HEK293 (cell line): ENCODE data around the gene PTBP2.

Source experiments
- CTCF ChIA-PET: fragments of 350-600 bp; formaldehyde crosslinking; extraction: SDS; loops from one replicate; lab custom pipeline; 2021; ENCODE audit warnings: antibody characterized with exemption; lab: Yijun Ruan, JAX
- POLR2A ChIA-PET: fragments of 300-600 bp; formaldehyde crosslinking; extraction: SDS; loops from one replicate; lab custom pipeline; 2020; ENCODE audit warnings: antibody characterized with exemption, inconsistent platforms; lab: Yijun Ruan, JAX
- H3K27ac ChIP-seq: fragments of 200-500 bp; sonication (Bioruptor generic); 2 replicates; pipeline ENCODE4 v1.5.1; 2014; ENCODE audit warnings: low read depth, low read length, control low read depth, inconsistent platforms; ENCODE audit errors: extremely low read depth
- H3K36me3 ChIP-seq, 2 experiments: fragments of 200-500 bp in 1 of 2; sonication (Bioruptor generic) in 1 of 2; 1 replicate in 1 of 2; 2 replicates in 1 of 2; pipeline ENCODE4 v1.5.1; 2014 to 2017; ENCODE audit warnings: inconsistent platforms in 2 of 2, low read length in 2 of 2; ENCODE audit not compliant: control insufficient read depth in 2 of 2, insufficient read depth in 1 of 2
- H3K4me1 ChIP-seq: fragments of 200-500 bp; sonication (Bioruptor generic); 2 replicates; pipeline ENCODE4 v1.5.1; 2014; ENCODE audit warnings: mild to moderate bottlenecking, low read length, inconsistent platforms; ENCODE audit not compliant: control insufficient read depth, insufficient read depth
- H3K4me3 ChIP-seq: 2 replicates; pipeline ENCODE4 v1.5.1; 2011; ENCODE audit warnings: low read depth, mild to moderate bottlenecking, control low read depth, low read length, moderate library complexity
- H3K9me3 ChIP-seq: fragments of 200-500 bp; sonication (Bioruptor generic); 2 replicates; pipeline ENCODE4 v1.5.1; 2014; ENCODE audit warnings: low read depth, low read length, inconsistent platforms; ENCODE audit not compliant: control insufficient read depth, insufficient read depth
- ATF2 ChIP-seq: fragments of 450-650 bp; formaldehyde crosslinking; IDR thresholded peaks from 2 replicates; pipeline ENCODE4 v1.5.1; 2016; ENCODE audit warnings: missing biosample characterization, missing genetic modification characterization, low read depth
- GFI1B ChIP-seq: fragments of 450-650 bp; formaldehyde crosslinking; IDR thresholded peaks from 2 replicates; pipeline ENCODE4 v1.5.1; 2016; ENCODE audit warnings: missing biosample characterization, missing genetic modification characterization
- GLI4 ChIP-seq: fragments of 450-650 bp; formaldehyde crosslinking; IDR thresholded peaks from 2 replicates; pipeline ENCODE4 v1.5.1; 2016; ENCODE audit warnings: missing biosample characterization, missing genetic modification characterization
- KLF1 ChIP-seq: fragments of 450-650 bp; formaldehyde crosslinking; IDR thresholded peaks from 2 replicates; pipeline ENCODE4 v1.5.1; 2016; ENCODE audit warnings: missing biosample characterization, missing genetic modification characterization
- KLF10 ChIP-seq: fragments of 450-650 bp; IDR thresholded peaks from 2 replicates; pipeline ENCODE4 v1.5.1; 2018; ENCODE audit warnings: missing biosample characterization, mild to moderate bottlenecking, missing genetic modification characterization
- PRDM4 ChIP-seq: fragments of 450-650 bp; formaldehyde crosslinking; IDR thresholded peaks from 2 replicates; pipeline ENCODE4 v1.5.1; 2017; ENCODE audit warnings: missing biosample characterization, missing genetic modification characterization
- ZBTB48 ChIP-seq: fragments of 450-650 bp; formaldehyde crosslinking; IDR thresholded peaks from 2 replicates; pipeline ENCODE4 v1.5.1; 2016; ENCODE audit warnings: missing biosample characterization, missing genetic modification characterization
- ZNF114 ChIP-seq: fragments of 450-650 bp; formaldehyde crosslinking; IDR thresholded peaks from 2 replicates; pipeline ENCODE4 v1.5.0; 2017; ENCODE audit warnings: missing biosample characterization, missing genetic modification characterization
- ZNF132 ChIP-seq: fragments of 450-650 bp; formaldehyde crosslinking; IDR thresholded peaks from 2 replicates; pipeline ENCODE4 v1.5.1; 2017; ENCODE audit warnings: missing biosample characterization, missing genetic modification characterization, borderline replicate concordance
- ZNF214 ChIP-seq: fragments of 450-650 bp; formaldehyde crosslinking; IDR thresholded peaks from 2 replicates; pipeline ENCODE4 v1.5.1; 2017; ENCODE audit warnings: missing biosample characterization, mild to moderate bottlenecking, missing genetic modification characterization, borderline replicate concordance
- ZNF311 ChIP-seq: fragments of 450-650 bp; formaldehyde crosslinking; IDR thresholded peaks from 2 replicates; pipeline ENCODE4 v1.5.1; 2017; ENCODE audit warnings: missing biosample characterization, missing genetic modification characterization, borderline replicate concordance
- ZNF324 ChIP-seq: fragments of 450-650 bp; formaldehyde crosslinking; IDR thresholded peaks from 2 replicates; pipeline ENCODE4 v1.5.1; 2016; ENCODE audit warnings: missing biosample characterization, missing genetic modification characterization
- ZNF350 ChIP-seq: fragments of 450-650 bp; formaldehyde crosslinking; IDR thresholded peaks from 2 replicates; pipeline ENCODE4 v1.5.0; 2017; ENCODE audit warnings: missing biosample characterization, mild to moderate bottlenecking, missing genetic modification characterization
- ZNF366 ChIP-seq: fragments of 450-650 bp; formaldehyde crosslinking; conservative IDR thresholded peaks from 2 replicates; pipeline ENCODE4 v1.5.1; 2016; ENCODE audit warnings: missing biosample characterization, missing genetic modification characterization
- ZNF37A ChIP-seq: fragments of 450-650 bp; IDR thresholded peaks from 2 replicates; pipeline ENCODE4 v1.5.1; 2018; ENCODE audit warnings: missing biosample characterization, missing genetic modification characterization
- ZNF394 ChIP-seq: fragments of 450-650 bp; formaldehyde crosslinking; IDR thresholded peaks from 2 replicates; pipeline ENCODE4 v1.5.1; 2016; ENCODE audit warnings: missing biosample characterization, missing genetic modification characterization, mild to moderate bottlenecking, moderate library complexity, borderline replicate concordance
- ZNF433 ChIP-seq: fragments of 450-650 bp; formaldehyde crosslinking; IDR thresholded peaks from 2 replicates; pipeline ENCODE4 v1.5.1; 2016; ENCODE audit warnings: missing biosample characterization, missing genetic modification characterization, low read depth
- ZNF501 ChIP-seq: fragments of 450-650 bp; formaldehyde crosslinking; IDR thresholded peaks from 2 replicates; pipeline ENCODE4 v1.5.1; 2016; ENCODE audit warnings: missing biosample characterization, missing genetic modification characterization
- ZNF558 ChIP-seq: fragments of 450-650 bp; formaldehyde crosslinking; IDR thresholded peaks from 2 replicates; pipeline ENCODE4 v1.5.1; 2016; ENCODE audit warnings: missing biosample characterization, missing genetic modification characterization
- ZNF585B ChIP-seq: fragments of 450-650 bp; formaldehyde crosslinking; IDR thresholded peaks from 2 replicates; pipeline ENCODE4 v1.5.1; 2016; ENCODE audit warnings: missing biosample characterization, missing genetic modification characterization
- ZNF629 ChIP-seq: fragments of 450-650 bp; formaldehyde crosslinking; IDR thresholded peaks from 2 replicates; pipeline ENCODE4 v1.5.1; 2017; ENCODE audit warnings: missing biosample characterization, missing genetic modification characterization
- ZNF654 ChIP-seq: fragments of 450-650 bp; formaldehyde crosslinking; IDR thresholded peaks from 2 replicates; pipeline ENCODE4 v1.5.1; 2016; ENCODE audit warnings: low read depth, missing biosample characterization, missing genetic modification characterization
- ZNF658 ChIP-seq: fragments of 450-650 bp; formaldehyde crosslinking; IDR thresholded peaks from 2 replicates; pipeline ENCODE4; 2016; ENCODE audit warnings: missing biosample characterization, missing genetic modification characterization
- ZNF692 ChIP-seq: fragments of 450-650 bp; formaldehyde crosslinking; IDR thresholded peaks from 2 replicates; pipeline ENCODE4 v1.5.1; 2016; ENCODE audit warnings: missing biosample characterization, missing genetic modification characterization
- ZNF747 ChIP-seq: fragments of 450-650 bp; formaldehyde crosslinking; IDR thresholded peaks from 2 replicates; pipeline ENCODE4 v1.5.1; 2016; ENCODE audit warnings: missing biosample characterization, missing genetic modification characterization
- ZSCAN16 ChIP-seq: fragments of 450-650 bp; formaldehyde crosslinking; IDR thresholded peaks from 2 replicates; pipeline ENCODE4 v1.5.1; 2016; ENCODE audit warnings: missing biosample characterization, missing genetic modification characterization

PTBP2 gene

GRCh38 chr1:96837781-96838216 is 116.2 kb downstream of the PTBP2 start (continued):
- no peak for TF ChIP-seq PRDM4 (tag by site-specific recombination)
- no peak for TF ChIP-seq ZNF585B
- no peak for TF ChIP-seq ZNF366
- no peak for TF ChIP-seq ZNF132 (tag by site-specific recombination)
- no peak for TF ChIP-seq ZNF114 (tag by site-specific recombination)
- TF ChIP-seq ZNF37A, result no peak
- TF ChIP-seq ZBTB48 (tag by site-specific recombination), result no peak
- no peak for TF ChIP-seq ZNF629 (tag by site-specific recombination)
- no peak for TF ChIP-seq ZNF394 (tag by site-specific recombination)
- TF ChIP-seq ZNF654 (tag by site-specific recombination), result no peak
- no peak for TF ChIP-seq ZNF324

GRCh38 chr1:96840396-96840795 is 118.8 kb downstream of the PTBP2 start:
- Histone ChIP-seq H3K27ac (no peak overlapping the region), H3K9me3 (no peaks in the 10 kb centered on the region), H3K4me3 (no peak overlapping the region), H3K4me1 (no peaks in the 10 kb centered on the region), H3K36me3 (no peaks in the 10 kb centered on the region)
- CTCF ChIA-PET, result no interaction called here
- TF ChIP-seq ZNF558 (tag by site-specific recombination), result no peak
- TF ChIP-seq ZNF311 (tag by site-specific recombination), result no peak
- no peak for TF ChIP-seq KLF10 (tag by site-specific recombination)
- TF ChIP-seq ZNF747 (tag by site-specific recombination), result no peak
- no peak for TF ChIP-seq ZNF501 (tag by site-specific recombination)
- POLR2A ChIA-PET, result no interaction called here

GRCh38 chr1:96842215-96842614 is 120.6 kb downstream of the PTBP2 start:
- no peak for TF ChIP-seq ZNF501 (tag by site-specific recombination)
- no peak for TF ChIP-seq ZSCAN16 (tag by site-specific recombination)
- no peak for TF ChIP-seq ZNF214
- TF ChIP-seq KLF1 (tag by site-specific recombination), result no peak
- TF ChIP-seq ZNF433 (tag by site-specific recombination), result no peak
- no peak for TF ChIP-seq ATF2 (tag by site-specific recombination)
- TF ChIP-seq GFI1B, result no peak
- no peak for TF ChIP-seq ZNF324
- TF ChIP-seq GLI4, result no peak
- TF ChIP-seq ZNF350, result no peak
- no peak for TF ChIP-seq ZNF692 (tag by site-specific recombination)
- no peak for TF ChIP-seq ZNF629 (tag by site-specific recombination)
- no peak for TF ChIP-seq ZNF394 (tag by site-specific recombination)
- no peak for TF ChIP-seq ZNF658 (tag by site-specific recombination)
- no peak overlapping the region for H3K4me3 ChIP-seq
- H3K4me1 ChIP-seq, result no peaks in the 10 kb centered on the region
- ChIA-PET CTCF (interaction anchor here (0.6 to 1.2 kb wide), 4 partner anchors 17 to 269 kb away, joined by 3 to 4 read pairs (median 4); partner anchors contain the start of gene PTBP2), POLR2A (no interaction called here)
- no peaks in the 10 kb centered on the region for H3K9me3 ChIP-seq
- H3K27ac ChIP-seq, result no peak overlapping the region
- no peaks in the 10 kb centered on the region for H3K36me3 ChIP-seq
